ENCODE measurements around the gene GPLD1. TPM values are rescaled to one million over a fixed set of nuclear protein-coding genes. Genes with fewer than 3 reads are reported as not detected.

GPLD1 gene
- total and polyA plus RNA-seq, 2 experiments from 2014 or later: 3.8 to 11.1 TPM

DNA sequence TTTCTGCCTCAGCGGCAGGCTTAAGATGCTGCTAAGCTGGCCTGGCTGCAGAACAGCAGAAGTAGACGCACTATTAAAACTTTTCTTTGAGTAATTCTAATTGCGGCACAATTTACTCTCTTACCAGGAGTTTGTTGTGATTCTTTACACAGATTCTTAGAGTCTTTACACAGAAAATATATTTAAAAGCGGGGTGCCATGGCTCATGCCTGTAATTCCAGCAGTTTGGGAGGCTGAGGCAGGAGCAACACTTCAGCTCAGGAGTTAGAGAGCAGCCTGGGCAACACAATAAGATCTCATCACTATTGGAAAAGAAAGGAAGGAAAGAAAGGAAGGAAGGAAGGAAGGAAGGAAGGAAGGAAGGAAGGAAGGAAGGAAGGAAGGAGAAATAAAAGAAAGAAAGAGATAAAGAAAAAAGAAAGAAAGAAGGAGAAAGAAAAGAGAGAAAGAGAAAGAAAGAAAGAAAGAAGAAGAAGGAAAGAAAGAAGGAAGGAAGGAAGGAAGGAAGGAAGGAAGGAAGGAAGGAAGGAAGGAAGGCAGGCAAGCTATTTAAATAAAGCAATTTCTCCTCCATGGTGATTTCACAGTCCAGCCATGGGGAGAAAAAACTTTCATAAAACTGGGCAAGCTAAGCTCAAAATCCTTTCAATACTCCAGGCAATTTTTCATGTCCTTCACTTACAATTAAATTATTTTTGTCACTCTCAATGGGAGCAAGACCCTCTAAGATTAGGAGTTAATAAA lies 107.7 kb downstream of the GPLD1 start:
- Histone ChIP-seq H3K9me2 (ENCODE audit: insufficient read depth) (no peaks in the 10 kb centered on the region), H3K4me1 (ENCODE audit: insufficient read depth) (no peaks in the 10 kb centered on the region), H3K4me2 (no peak overlapping the region), H3F3A (replicated peaks; ENCODE audit: low read depth) (no peaks in the 10 kb centered on the region), H3K27ac (ENCODE audit: low read depth) (no peak overlapping the region), H3K79me2 (replicated peaks; ENCODE audit: insufficient read depth) (no peaks in the 10 kb centered on the region), H3K36me3 (ENCODE audit: insufficient read depth) (no peaks in the 10 kb centered on the region), H2AFZ (no peak overlapping the region), H4K20me1 (replicated peaks; ENCODE audit: insufficient read depth) (no peaks in the 10 kb centered on the region; the same call in 1 of the 2 replicates), H3K4me3 (no peak overlapping the region), H3K27me3 (ENCODE audit: insufficient read depth) (no peaks in the 10 kb centered on the region)
- TF ChIP-seq, protein P1, sequence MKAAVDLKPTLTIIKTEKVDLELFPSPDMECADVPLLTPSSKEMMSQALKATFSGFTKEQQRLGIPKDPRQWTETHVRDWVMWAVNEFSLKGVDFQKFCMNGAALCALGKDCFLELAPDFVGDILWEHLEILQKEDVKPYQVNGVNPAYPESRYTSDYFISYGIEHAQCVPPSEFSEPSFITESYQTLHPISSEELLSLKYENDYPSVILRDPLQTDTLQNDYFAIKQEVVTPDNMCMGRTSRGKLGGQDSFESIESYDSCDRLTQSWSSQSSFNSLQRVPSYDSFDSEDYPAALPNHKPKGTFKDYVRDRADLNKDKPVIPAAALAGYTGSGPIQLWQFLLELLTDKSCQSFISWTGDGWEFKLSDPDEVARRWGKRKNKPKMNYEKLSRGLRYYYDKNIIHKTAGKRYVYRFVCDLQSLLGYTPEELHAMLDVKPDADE (IDR thresholded peaks at IDR 0.05): no peak
- TF ChIP-seq ZNF114 (CRISPR knock-in tag; IDR thresholded peaks at IDR 0.05) (no peak), STAT1 (IDR thresholded peaks at IDR 0.05; ENCODE audit: unreplicated experiment) (no peak), CREB1 (CRISPR knock-in tag; IDR thresholded peaks at IDR 0.05; ENCODE audit: low read depth) (no peak), EZH2 (IDR thresholded peaks at IDR 0.05; ENCODE audit: low read depth, unreplicated experiment) (no peak), JUNB (IDR thresholded peaks at IDR 0.05; ENCODE audit: unreplicated experiment) (no peak), CTCF (conservative IDR thresholded peaks at IDR 0.05; ENCODE audit: low read depth in 2 of 2) (no peak), REST (IDR thresholded peaks at IDR 0.05; ENCODE audit: unreplicated experiment) (no peak)
- TF ChIP-seq, protein P2, sequence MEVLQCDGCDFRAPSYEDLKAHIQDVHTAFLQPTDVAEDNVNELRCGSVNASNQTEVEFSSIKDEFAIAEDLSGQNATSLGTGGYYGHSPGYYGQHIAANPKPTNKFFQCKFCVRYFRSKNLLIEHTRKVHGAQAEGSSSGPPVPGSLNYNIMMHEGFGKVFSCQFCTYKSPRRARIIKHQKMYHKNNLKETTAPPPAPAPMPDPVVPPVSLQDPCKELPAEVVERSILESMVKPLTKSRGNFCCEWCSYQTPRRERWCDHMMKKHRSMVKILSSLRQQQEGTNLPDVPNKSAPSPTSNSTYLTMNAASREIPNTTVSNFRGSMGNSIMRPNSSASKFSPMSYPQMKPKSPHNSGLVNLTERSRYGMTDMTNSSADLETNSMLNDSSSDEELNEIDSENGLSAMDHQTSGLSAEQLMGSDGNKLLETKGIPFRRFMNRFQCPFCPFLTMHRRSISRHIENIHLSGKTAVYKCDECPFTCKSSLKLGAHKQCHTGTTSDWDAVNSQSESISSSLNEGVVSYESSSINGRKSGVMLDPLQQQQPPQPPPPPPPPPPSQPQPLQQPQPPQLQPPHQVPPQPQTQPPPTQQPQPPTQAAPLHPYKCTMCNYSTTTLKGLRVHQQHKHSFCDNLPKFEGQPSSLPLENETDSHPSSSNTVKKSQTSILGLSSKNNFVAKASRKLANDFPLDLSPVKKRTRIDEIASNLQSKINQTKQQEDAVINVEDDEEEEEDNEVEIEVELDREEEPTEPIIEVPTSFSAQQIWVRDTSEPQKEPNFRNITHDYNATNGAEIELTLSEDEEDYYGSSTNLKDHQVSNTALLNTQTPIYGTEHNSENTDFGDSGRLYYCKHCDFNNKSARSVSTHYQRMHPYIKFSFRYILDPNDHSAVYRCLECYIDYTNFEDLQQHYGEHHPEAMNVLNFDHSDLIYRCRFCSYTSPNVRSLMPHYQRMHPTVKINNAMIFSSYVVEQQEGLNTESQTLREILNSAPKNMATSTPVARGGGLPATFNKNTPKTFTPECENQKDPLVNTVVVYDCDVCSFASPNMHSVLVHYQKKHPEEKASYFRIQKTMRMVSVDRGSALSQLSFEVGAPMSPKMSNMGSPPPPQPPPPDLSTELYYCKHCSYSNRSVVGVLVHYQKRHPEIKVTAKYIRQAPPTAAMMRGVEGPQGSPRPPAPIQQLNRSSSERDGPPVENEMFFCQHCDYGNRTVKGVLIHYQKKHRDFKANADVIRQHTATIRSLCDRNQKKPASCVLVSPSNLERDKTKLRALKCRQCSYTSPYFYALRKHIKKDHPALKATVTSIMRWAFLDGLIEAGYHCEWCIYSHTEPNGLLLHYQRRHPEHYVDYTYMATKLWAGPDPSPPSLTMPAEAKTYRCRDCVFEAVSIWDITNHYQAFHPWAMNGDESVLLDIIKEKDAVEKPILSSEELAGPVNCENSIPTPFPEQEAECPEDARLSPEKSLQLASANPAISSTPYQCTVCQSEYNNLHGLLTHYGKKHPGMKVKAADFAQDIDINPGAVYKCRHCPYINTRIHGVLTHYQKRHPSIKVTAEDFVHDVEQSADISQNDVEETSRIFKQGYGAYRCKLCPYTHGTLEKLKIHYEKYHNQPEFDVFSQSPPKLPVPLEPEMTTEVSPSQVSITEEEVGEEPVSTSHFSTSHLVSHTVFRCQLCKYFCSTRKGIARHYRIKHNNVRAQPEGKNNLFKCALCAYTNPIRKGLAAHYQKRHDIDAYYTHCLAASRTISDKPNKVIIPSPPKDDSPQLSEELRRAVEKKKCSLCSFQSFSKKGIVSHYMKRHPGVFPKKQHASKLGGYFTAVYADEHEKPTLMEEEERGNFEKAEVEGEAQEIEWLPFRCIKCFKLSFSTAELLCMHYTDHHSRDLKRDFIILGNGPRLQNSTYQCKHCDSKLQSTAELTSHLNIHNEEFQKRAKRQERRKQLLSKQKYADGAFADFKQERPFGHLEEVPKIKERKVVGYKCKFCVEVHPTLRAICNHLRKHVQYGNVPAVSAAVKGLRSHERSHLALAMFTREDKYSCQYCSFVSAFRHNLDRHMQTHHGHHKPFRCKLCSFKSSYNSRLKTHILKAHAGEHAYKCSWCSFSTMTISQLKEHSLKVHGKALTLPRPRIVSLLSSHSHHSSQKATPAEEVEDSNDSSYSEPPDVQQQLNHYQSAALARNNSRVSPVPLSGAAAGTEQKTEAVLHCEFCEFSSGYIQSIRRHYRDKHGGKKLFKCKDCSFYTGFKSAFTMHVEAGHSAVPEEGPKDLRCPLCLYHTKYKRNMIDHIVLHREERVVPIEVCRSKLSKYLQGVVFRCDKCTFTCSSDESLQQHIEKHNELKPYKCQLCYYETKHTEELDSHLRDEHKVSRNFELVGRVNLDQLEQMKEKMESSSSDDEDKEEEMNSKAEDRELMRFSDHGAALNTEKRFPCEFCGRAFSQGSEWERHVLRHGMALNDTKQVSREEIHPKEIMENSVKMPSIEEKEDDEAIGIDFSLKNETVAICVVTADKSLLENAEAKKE (CRISPR knock-in tag; IDR thresholded peaks at IDR 0.05): no peak
- Mint-ChIP-seq H3K27me3 (ENCODE audit: insufficient read depth, low read depth, poor library complexity) (peaks cover 4% of the 10 kb centered on the region), H3K4me1 (no peaks in the 10 kb centered on the region; the same call in 1 of the 3 replicates), H3K27ac (no peak overlapping the region), H3K4me3 (no peak overlapping the region), H3K9me3 (no peaks in the 10 kb centered on the region; the same call in 1 of the 3 replicates), H3K36me3 (ENCODE audit: low read depth) (no peaks in the 10 kb centered on the region)
- DNase-seq (ENCODE audit: low spot score) (no peak), ATAC-seq (no peak)

All from GM23338 (cell line).